ENCODE measurements around the gene TIMM8B. TPM values are rescaled to one million over a fixed set of nuclear protein-coding genes. Genes with fewer than 3 reads are reported as not detected.
"Not testable (repeated sequence)": the region's sequence is repeated elsewhere in the genome, so short reads cannot be mapped to it uniquely, and the experiment has no call there.

The TIMM8B gene
- total and polyA plus RNA-seq, 7 donors: 84.3 to 152 (median 93.3) TPM

DNA sequence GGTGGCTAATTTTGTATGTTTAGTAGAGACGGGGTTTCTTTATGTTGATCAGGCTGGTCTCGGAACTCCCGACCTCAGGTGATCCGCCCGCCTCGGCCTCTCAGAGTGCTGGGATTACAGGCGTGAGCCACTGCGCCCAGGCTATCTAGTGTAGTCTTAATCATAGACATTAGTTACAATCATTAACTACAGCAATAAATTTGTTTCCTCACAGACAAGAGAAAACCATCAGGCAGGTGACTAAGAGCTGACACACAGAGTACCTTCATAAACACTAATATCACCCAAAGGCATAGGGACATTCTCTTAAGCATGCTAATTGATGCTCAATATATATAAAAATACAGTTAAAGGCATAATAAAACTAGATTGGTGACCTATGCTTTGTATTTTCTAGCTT, 19.5 kb upstream of the TIMM8B start:
- Histone ChIP-seq H3K36me3 (ENCODE audit: insufficient read depth in 1 of 2, low read depth in 1 of 2) (peaks cover 0 to 11% of the 10 kb centered on the region in 2 donors), H3K4me1 (peaks cover under 1% of the 10 kb centered on the region), H3K9me3 (no peaks in the 10 kb centered on the region), H3K27ac (no peak overlapping the region), H3K4me3 (no peak overlapping the region), H3K27me3 (ENCODE audit: insufficient read depth in 3 of 3, low read length in 2 of 3) (no peaks in the 10 kb centered on the region)
- TF ChIP-seq, protein P1, sequence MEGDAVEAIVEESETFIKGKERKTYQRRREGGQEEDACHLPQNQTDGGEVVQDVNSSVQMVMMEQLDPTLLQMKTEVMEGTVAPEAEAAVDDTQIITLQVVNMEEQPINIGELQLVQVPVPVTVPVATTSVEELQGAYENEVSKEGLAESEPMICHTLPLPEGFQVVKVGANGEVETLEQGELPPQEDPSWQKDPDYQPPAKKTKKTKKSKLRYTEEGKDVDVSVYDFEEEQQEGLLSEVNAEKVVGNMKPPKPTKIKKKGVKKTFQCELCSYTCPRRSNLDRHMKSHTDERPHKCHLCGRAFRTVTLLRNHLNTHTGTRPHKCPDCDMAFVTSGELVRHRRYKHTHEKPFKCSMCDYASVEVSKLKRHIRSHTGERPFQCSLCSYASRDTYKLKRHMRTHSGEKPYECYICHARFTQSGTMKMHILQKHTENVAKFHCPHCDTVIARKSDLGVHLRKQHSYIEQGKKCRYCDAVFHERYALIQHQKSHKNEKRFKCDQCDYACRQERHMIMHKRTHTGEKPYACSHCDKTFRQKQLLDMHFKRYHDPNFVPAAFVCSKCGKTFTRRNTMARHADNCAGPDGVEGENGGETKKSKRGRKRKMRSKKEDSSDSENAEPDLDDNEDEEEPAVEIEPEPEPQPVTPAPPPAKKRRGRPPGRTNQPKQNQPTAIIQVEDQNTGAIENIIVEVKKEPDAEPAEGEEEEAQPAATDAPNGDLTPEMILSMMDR (IDR thresholded peaks at IDR 0.05): no peak
- ATAC-seq: no peak
- intact Hi-C loops (cut with DNase I): no loop called here
- 94 to 96% (median 95%) methylated on average over 8 of the region's 8 CpGs for WGBS, 3 donors
- DNase-seq: no peak

DNA sequence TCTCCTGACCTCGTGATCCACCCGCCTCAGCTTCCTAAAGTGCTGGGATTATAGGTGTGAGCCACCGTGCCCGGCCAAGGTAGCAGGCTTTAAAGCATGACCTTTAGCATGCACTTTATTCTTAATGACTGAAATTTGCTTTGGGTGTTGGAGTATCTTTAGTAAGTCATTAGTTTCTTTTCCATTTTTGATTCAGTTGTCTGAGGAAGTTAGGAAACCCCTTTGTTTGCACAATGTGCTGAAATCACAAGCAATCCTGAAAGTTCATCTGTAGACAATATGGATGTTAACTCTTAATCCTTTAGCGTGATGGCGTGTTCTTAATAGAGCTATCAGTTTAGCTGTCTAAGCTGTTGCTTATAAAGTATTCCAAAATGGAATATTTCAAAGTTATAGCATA, 16.9 kb upstream of the TIMM8B start:
- H3K27me3 ChIP-seq (ENCODE audit: insufficient read depth in 3 of 3, low read length in 2 of 3): no peaks in the 10 kb centered on the region
- DNase-seq: no peak
- H3K4me3 ChIP-seq: no peak overlapping the region
- TF ChIP-seq, protein P1 (IDR thresholded peaks at IDR 0.05): no peak
- H3K4me1 ChIP-seq: peaks cover 26% of the 10 kb centered on the region
- WGBS, 3 donors: 81 to 93% (median 92%) methylated on average over 6 of the region's 6 CpGs
- intact Hi-C loops (cut with DNase I): no loop called here
- ATAC-seq: no peak
- H3K9me3 ChIP-seq: no peaks in the 10 kb centered on the region
- H3K36me3 ChIP-seq (ENCODE audit: insufficient read depth in 1 of 2, low read depth in 1 of 2): peaks cover 0 to 13% of the 10 kb centered on the region in 2 donors
- no peak overlapping the region for H3K27ac ChIP-seq

DNA sequence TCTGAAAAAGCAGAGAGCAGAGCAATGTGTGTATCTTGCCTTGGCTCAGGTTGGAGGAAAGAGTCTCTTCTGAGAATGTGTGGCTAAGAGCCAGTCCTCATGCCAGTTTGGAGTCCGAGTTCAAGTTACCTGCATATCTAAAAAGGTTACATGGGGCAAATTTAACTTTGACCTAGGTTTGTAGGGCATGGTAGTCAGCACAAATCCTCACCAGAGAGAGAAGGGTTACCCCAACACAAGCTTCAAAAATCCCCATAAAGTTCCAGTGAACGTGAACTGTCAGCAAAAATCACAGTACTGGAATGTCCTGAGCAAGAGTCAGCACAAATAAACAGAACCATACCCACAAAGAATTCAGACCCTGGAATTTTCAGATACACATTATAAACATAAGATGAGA, 13.9 kb upstream of the TIMM8B start:
- H3K36me3 ChIP-seq (ENCODE audit: insufficient read depth in 1 of 2, low read depth in 1 of 2): peaks cover 5 to 30% of the 10 kb centered on the region in 2 donors
- H3K4me1 ChIP-seq: peaks cover 26% of the 10 kb centered on the region
- no peaks in the 10 kb centered on the region for H3K9me3 ChIP-seq
- H3K4me3 ChIP-seq: peak overlapping the region; percentile 16
- peak; percentile 46 to 70 (median 60) for ATAC-seq
- TF ChIP-seq, protein P1 (IDR thresholded peaks at IDR 0.05): no peak
- WGBS, 3 donors: 21 to 43% (median 34%) methylated on average over 2 of the region's 2 CpGs
- no peak for DNase-seq
- intact Hi-C loops (cut with DNase I): no loop called here
- no peaks in the 10 kb centered on the region for H3K27me3 ChIP-seq (ENCODE audit: insufficient read depth in 3 of 3, low read length in 2 of 3)
- peak overlapping the region; percentile 72 for H3K27ac ChIP-seq

DNA sequence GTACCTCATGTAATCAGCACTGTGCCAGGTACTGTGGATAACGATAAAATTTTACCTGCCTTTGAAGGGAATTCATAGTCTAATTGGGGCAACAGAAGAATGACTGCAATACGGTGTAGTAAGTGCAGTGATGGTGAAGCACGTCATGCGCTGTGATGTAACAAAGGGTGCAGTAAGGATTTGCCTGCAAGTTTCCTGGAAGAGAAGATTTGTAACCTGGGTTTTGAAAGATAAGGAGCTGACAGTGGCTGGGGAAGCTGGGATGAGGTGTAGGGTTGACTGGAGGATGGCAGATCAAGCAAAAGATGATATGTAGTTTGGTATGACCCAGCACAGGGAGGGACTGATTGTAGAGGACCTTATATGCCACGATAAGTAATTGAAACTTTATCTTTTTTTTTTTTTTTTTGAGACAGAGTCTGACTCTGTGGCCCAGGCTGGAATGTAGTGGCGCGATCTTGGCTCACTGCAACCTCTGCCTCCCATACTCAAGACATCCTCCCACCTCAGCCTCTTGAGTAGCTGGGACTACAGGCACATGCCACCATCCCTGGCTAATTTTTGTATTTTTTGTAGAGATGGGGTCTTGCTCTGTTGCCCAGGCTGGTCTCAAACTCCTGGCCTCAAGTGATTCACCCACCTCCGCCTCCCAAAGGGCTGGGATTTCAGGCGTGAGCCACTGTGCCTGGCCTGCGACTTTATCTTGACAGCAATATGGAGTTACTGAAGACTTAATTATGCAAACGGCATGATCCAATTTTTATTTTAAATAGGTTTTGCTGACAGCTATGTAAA, 11.4 kb upstream of the TIMM8B start:
- H3K4me3 ChIP-seq: no peak overlapping the region
- no peaks in the 10 kb centered on the region for H3K9me3 ChIP-seq
- 82 to 88% (median 87%) methylated on average over 9 to 11 of the region's 11 CpGs for WGBS, 3 donors
- no peaks in the 10 kb centered on the region for H3K27me3 ChIP-seq (ENCODE audit: insufficient read depth in 3 of 3, low read length in 2 of 3)
- peaks cover 10 to 55% of the 10 kb centered on the region in 2 donors for H3K36me3 ChIP-seq (ENCODE audit: insufficient read depth in 1 of 2, low read depth in 1 of 2)
- intact Hi-C loops (cut with DNase I): no loop called here
- DNase-seq (no peak), ATAC-seq (no peak)
- TF ChIP-seq, protein P1 (IDR thresholded peaks at IDR 0.05): no peak
- peaks cover 26% of the 10 kb centered on the region for H3K4me1 ChIP-seq
- H3K27ac ChIP-seq: peak overlapping the region; percentile 36

DNA sequence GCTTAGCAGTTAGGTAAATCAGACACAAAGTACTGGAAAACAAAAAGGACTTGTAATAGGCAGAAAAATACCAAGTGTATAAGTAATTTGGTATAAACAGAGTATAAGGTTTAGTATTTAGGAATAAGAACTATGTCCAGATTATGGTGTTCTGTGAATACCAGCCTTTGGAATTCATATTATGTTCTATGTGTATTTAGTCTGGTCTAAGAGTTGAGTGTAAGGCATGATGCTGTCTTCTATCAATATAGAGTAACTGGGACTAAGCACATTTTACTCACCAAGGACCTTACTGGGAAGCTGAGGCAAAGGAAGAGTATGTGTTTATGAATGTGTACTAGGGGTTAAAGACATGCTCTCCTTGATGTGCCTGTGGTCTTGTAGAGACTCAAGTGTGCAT, 9.6 kb upstream of the TIMM8B start:
- TF ChIP-seq, protein P1 (IDR thresholded peaks at IDR 0.05): no peak
- no peak overlapping the region for H3K27ac ChIP-seq
- H3K27me3 ChIP-seq (ENCODE audit: insufficient read depth in 3 of 3, low read length in 2 of 3): no peaks in the 10 kb centered on the region
- intact Hi-C loops (cut with DNase I): no loop called here
- no peaks in the 10 kb centered on the region for H3K9me3 ChIP-seq
- DNase-seq (no peak), ATAC-seq (no peak)
- peaks cover 17 to 73% of the 10 kb centered on the region in 2 donors for H3K36me3 ChIP-seq (ENCODE audit: insufficient read depth in 1 of 2, low read depth in 1 of 2)
- peaks cover 29% of the 10 kb centered on the region for H3K4me1 ChIP-seq
- H3K4me3 ChIP-seq: no peak overlapping the region

DNA sequence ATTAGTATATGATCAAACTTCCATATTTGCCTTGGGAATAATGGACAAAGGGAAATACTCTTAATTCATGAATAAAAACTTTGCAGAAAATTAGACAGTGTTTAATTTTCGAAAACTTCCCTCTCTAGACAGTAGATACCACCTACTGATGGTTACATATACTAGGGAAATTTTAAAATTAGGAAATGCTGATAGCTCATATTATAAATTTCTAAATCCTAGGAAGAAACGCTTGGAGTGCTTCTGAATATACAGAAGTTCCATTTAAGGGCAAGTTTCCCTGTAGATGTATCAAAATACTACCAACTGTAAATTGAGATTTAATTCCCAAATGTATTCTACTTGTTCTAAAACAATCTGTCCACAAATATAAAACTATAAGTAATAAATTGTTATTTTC, 8.7 kb upstream of the TIMM8B start:
- WGBS, 3 donors: 94 to 98% (median 96%) methylated on average over 2 of the region's 2 CpGs
- H3K4me3 ChIP-seq; ATAC-seq; H3K27ac ChIP-seq; H3K27me3 ChIP-seq (ENCODE audit: insufficient read depth in 3 of 3, low read length in 2 of 3); H3K9me3 ChIP-seq; intact Hi-C loops (cut with DNase I); DNase-seq: not testable (repeated sequence)
- H3K36me3 ChIP-seq (ENCODE audit: insufficient read depth in 1 of 2, low read depth in 1 of 2): peaks cover 17 to 82% of the 10 kb centered on the region in 2 donors
- H3K4me1 ChIP-seq: peaks cover 21% of the 10 kb centered on the region
